Chondrocyte (in vitro differentiated cells): Measurements from ENCODE around the gene SUSD2. TPM values are rescaled to one million over a fixed set of nuclear protein-coding genes. Genes with fewer than 3 reads are reported as not detected.
"Not testable (repeated sequence)": the region's sequence is repeated elsewhere in the genome, so short reads cannot be mapped to it uniquely, and the experiment has no call there.

Experiments
- DNase-seq: peaks from one replicate; pipeline ENCODE4 v3.0.0; 2021; ENCODE audit warnings: mixed read lengths, low spot score
- H3K27ac Mint-ChIP-seq: one replicate; pipeline ENCODE4 v1.8.0; 2021; ENCODE audit warnings: mild to moderate bottlenecking, moderate library complexity, mixed read lengths; ENCODE audit not compliant: unreplicated experiment
- H3K27me3 Mint-ChIP-seq: 2 replicates; pipeline ENCODE4 v1.8.0; 2021; ENCODE audit warnings: low read depth, mixed read lengths
- H3K36me3 Mint-ChIP-seq: 2 replicates; pipeline ENCODE4 v1.8.0; 2021; ENCODE audit warnings: low read depth, mixed read lengths
- H3K4me1 Mint-ChIP-seq: 2 replicates; pipeline ENCODE4 v1.8.0; 2021; ENCODE audit warnings: low read depth, mild to moderate bottlenecking, mixed read lengths
- H3K4me3 Mint-ChIP-seq: one replicate; pipeline ENCODE4 v1.8.0; 2021; ENCODE audit warnings: mild to moderate bottlenecking, moderate library complexity, mixed read lengths; ENCODE audit not compliant: unreplicated experiment
- H3K9me3 Mint-ChIP-seq: 2 replicates; pipeline ENCODE4 v1.8.0; 2021; ENCODE audit warnings: low read depth, mixed read lengths
- CTCF ChIP-seq: fragments of 200-600 bp; sonication (generic); IDR thresholded peaks from 2 replicates; pipeline ENCODE4 v1.5.0; 2021; ENCODE audit warnings: antibody characterized with exemption, mild to moderate bottlenecking, moderate library complexity
- total RNA-seq: library from RNA; stranded (reverse); gene quantifications from 3 replicates; pipeline ENCODE4 v1.2.1, GENCODE V29; 2021

Gene SUSD2
- total RNA-seq, 1 donor from 2014 or later = 0.65 TPM

GRCh38 chr22:24232725-24233124, 51.4 kb downstream of the SUSD2 start:
- no peak overlapping the region for H3K4me3 Mint-ChIP-seq
- no peak for DNase-seq
- peaks cover 11% of the 10 kb centered on the region for H3K36me3 Mint-ChIP-seq
- H3K4me1 Mint-ChIP-seq = peaks cover 6% of the 10 kb centered on the region
- H3K9me3 Mint-ChIP-seq = no peaks in the 10 kb centered on the region
- TF ChIP-seq CTCF = no peak
- no peaks in the 10 kb centered on the region for H3K27me3 Mint-ChIP-seq
- no peak overlapping the region for H3K27ac Mint-ChIP-seq

GRCh38 chr22:24233235-24233634, 51.9 kb downstream of the SUSD2 start:
- TF ChIP-seq CTCF = no peak
- no peak overlapping the region for H3K27ac Mint-ChIP-seq

GRCh38 chr22:24233816-24234215, 52.5 kb downstream of the SUSD2 start:
- H3K4me1 Mint-ChIP-seq = peaks cover 6% of the 10 kb centered on the region
- peaks cover 10% of the 10 kb centered on the region for H3K36me3 Mint-ChIP-seq
- H3K27ac Mint-ChIP-seq = no peak overlapping the region
- H3K9me3 Mint-ChIP-seq = no peaks in the 10 kb centered on the region
- DNase-seq = no peak
- H3K27me3 Mint-ChIP-seq = no peaks in the 10 kb centered on the region
- no peak for TF ChIP-seq CTCF
- no peak overlapping the region for H3K4me3 Mint-ChIP-seq

More at GRCh38 chr22:24233235-24233634, 51.9 kb downstream of the SUSD2 start:
- H3K4me3 Mint-ChIP-seq = no peak overlapping the region
- H3K27me3 Mint-ChIP-seq = no peaks in the 10 kb centered on the region
- DNase-seq = no peak
- peaks cover 10% of the 10 kb centered on the region for H3K36me3 Mint-ChIP-seq
- peaks cover 6% of the 10 kb centered on the region for H3K4me1 Mint-ChIP-seq
- H3K9me3 Mint-ChIP-seq = no peaks in the 10 kb centered on the region

- no peak for TF ChIP-seq CTCF
- Mint-ChIP-seq H3K4me3 (no peak overlapping the region), H3K4me1 (peaks cover 6% of the 10 kb centered on the region), H3K27me3 (no peaks in the 10 kb centered on the region), H3K36me3 (peaks cover 9% of the 10 kb centered on the region), H3K9me3 (no peaks in the 10 kb centered on the region), H3K27ac (no peak overlapping the region)
- DNase-seq = no peak
Observed at GRCh38 chr22:24235315-24235714, 54.0 kb downstream of the SUSD2 start.

- Mint-ChIP-seq H3K9me3 (no peaks in the 10 kb centered on the region), H3K4me3 (no peak overlapping the region), H3K4me1 (peaks cover 10% of the 10 kb centered on the region), H3K36me3 (peaks cover 4% of the 10 kb centered on the region), H3K27ac (no peak overlapping the region), H3K27me3 (no peaks in the 10 kb centered on the region)
- TF ChIP-seq CTCF = no peak
- DNase-seq = no peak
Observed at GRCh38 chr22:24236656-24237055, 55.4 kb downstream of the SUSD2 start.

- not testable (repeated sequence) for H3K9me3 Mint-ChIP-seq, H3K36me3 Mint-ChIP-seq, DNase-seq, H3K27me3 Mint-ChIP-seq, H3K27ac Mint-ChIP-seq, H3K4me3 Mint-ChIP-seq
- peaks cover 23% of the 10 kb centered on the region for H3K4me1 Mint-ChIP-seq
Observed at GRCh38 chr22:24238101-24238694, 56.9 kb downstream of the SUSD2 start.
